T-helper 1 cell (primary cell): ENCODE results near the gene ELL2.
A peak's percentile ranks its signal among the peaks of the same experiment; 100 is the strongest.
"Not testable (repeated sequence)": the region's sequence is repeated elsewhere in the genome, so short reads cannot be mapped to it uniquely, and the experiment has no call there.

Source experiments
- DNase-seq, 5 donors: peaks; one replicate each; pipeline ENCODE4 v3.0.0-alpha.2; 2012 to 2020

ELL2 gene

GRCh38 chr5:95907740-95908706 lies 53.6 kb downstream of the ELL2 start:
- no peak for DNase-seq

GRCh38 chr5:95907067-95907705 lies 54.5 kb downstream of the ELL2 start:
- DNase-seq, result no peak

DNA sequence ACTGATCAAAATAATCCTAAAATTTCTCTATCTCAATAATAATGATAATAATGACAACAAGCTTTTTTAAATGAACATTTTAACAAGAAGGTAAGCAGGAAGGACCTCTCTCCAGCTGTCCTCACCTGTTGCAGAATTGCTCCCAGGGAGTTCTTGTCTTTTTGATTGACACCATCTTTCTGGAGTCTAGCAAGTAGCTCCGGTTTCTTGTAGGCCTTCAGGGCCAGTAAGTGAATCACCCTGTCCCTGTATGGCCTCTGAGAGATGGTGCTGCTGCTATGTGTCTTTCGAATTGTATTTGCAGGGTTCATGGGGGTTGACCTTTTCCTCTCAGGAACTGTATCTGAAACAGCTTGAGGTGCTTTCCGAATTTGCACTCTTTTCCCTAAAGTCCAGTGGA lies 55.3 kb downstream of the ELL2 start:
- not testable (repeated sequence) for DNase-seq

- no peak for DNase-seq
Measured at GRCh38 chr5:95904827-95905226, 56.8 kb downstream of the ELL2 start.

DNA sequence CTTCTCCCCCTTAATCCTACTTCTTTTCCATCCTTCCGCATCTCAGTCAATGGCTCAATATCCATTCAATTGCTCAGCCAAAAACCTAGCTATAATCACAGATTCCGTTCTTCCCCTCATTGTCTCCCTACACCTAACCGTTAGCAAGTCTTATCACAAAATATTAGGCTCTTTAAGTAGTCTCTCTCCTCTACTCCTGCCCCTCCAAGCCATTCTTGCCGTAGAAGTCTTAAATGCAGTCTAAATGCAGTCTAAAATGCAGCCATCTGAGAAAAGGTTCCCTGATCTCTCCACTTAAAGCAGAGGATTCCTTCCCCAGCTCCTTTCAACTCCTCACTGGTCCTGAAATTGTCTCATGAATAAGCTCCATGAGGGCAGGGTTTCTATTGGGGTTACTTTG lies 57.8 kb downstream of the ELL2 start:
- no peak for DNase-seq

GRCh38 chr5:95901676-95902627 lies 59.7 kb downstream of the ELL2 start:
- peak in 1 of 5 donors; percentile 32 for DNase-seq

GRCh38 chr5:95900383-95900958 lies 61.2 kb downstream of the ELL2 start:
- DNase-seq, result no peak

GRCh38 chr5:95899829-95900228 lies 61.8 kb downstream of the ELL2 start:
- DNase-seq, result no peak

DNA sequence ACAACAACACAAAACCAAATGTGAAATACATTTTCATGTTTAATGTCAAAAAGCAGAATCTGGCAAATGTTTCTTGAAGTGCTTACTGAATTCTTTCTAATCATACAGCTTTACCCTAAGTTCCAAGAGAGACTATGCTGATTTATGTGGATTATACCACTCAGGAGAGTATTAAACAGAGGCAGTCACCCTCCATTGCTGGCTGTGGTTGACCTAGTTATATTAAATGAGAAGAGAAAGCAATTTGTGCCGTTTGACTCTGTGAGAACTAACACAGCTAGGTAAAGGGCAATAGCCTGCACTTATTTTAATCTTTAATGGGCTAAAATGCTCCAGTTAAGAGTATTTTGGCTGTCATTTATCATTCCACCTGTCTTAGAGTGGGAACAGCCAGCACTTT lies 62.6 kb downstream of the ELL2 start:
- no peak for DNase-seq

- no peak for DNase-seq
Measured at GRCh38 chr5:95895771-95896170, 65.9 kb downstream of the ELL2 start.

DNA sequence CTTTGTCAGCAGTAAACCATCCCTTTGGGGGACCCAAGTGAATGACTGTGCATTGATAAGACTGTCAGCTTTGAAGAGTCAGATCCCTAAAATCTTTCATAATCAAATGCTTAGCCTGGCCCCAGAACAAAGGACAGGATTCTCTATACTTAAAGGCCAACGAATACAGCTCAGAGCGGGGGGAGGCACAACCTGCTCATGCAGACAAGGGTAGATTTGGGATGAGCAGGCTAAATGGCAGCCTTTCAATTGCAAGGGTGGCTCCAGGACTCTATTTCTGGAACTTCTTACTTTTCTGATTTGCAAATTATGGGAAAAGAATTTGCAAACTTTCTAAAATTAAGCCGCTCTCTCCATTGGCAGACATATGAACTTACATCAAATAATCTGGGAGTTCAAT lies 66.4 kb downstream of the ELL2 start:
- no peak for DNase-seq

- peak in 1 of 5 donors; percentile 50 for DNase-seq
Measured at GRCh38 chr5:95892784-95893354, 68.8 kb downstream of the ELL2 start.

GRCh38 chr5:95891499-95891898 lies 70.2 kb downstream of the ELL2 start:
- no peak for DNase-seq

DNA sequence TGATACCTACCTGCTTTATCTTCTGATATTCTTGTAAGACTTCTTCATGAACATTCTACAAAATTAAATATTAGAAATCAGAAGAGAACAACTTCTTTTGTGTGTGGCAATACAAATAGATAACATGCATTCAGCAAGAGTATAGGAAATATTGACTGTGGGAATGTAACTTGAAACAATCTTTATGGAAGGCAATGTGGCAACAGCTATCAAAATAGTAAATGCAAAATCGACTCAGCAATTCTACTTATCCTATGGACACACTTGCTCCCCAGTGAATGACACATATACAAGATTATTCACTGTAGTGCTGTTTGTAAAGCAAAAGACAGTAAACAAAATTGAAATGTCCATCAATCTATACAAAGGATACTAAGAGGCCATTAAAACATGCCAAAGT lies 72.6 kb downstream of the ELL2 start:
- DNase-seq, result no peak

- no peak for DNase-seq
Measured at GRCh38 chr5:95887977-95888376, 73.7 kb downstream of the ELL2 start.

- no peak for DNase-seq
Measured at GRCh38 chr5:95886340-95887044, 75.2 kb downstream of the ELL2 start.

DNA sequence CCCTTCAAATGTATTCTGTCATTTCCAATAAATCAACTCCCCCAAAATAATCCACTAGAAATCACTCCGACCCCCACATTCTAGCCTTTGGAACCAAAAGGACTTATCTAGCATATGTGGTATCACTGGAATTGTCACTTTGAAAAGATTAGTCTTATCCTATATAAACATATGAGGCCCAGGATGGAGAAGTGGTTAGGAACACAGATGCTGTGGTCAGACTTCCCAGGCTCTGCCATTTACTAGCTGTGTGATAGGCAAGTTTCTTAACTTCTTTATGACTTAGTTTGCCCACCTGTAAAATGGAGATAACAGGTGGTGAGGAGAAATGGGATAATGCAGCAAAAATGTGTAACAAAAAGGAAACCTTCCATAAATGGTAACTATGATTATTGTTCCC lies 77.1 kb downstream of the ELL2 start:
- no peak for DNase-seq

- DNase-seq, result no peak
Measured at GRCh38 chr5:95884017-95884325, 77.7 kb downstream of the ELL2 start.

- DNase-seq, result no peak
Measured at GRCh38 chr5:95883185-95884016, 78.2 kb downstream of the ELL2 start.

DNA sequence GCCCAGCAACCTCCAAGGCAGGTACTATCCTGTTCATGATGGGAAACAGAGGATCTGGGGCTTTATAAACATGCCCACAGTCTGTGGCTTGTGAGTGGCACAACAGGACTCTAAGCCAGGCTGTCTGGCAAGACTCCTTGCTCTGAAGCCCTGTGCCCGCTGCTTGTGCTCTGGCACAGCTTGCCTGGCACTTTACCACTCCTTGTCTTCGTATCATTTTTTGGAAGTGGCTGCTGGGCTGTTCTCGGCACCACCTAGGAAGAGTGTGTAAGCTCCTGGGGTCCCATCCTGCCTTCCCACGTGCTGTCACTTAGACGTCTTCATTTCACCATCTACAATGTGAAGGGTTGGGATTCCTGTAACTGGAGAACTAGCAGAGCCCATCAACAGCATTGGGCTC lies 79.8 kb downstream of the ELL2 start:
- no peak for DNase-seq
